Liver (tissue), 9 donors: ENCODE data around the gene FBXW10. TPM values are rescaled to one million over a fixed set of nuclear protein-coding genes. Genes with fewer than 3 reads are reported as not detected.
"Not testable (repeated sequence)": the region's sequence is repeated elsewhere in the genome, so short reads cannot be mapped to it uniquely, and the experiment has no call there.

Experiments
- DNase-seq: peaks from one replicate; pipeline ENCODE4 v3.0.0-alpha.2; 2017; ENCODE audit warnings: low spot score
- H3K27ac ChIP-seq, 2 donors: one replicate each; pipeline ENCODE4 v1.7.0; 2013; ENCODE audit warnings: inconsistent platforms in 2 of 2, low read length in 2 of 2, control low read depth in 1 of 2, low read depth in 1 of 2, mild to moderate bottlenecking in 1 of 2
- H3K27me3 ChIP-seq, 4 donors: one replicate each; pipeline versions ENCODE4 v1.6.1 to v1.7.0; 2013; ENCODE audit warnings: low read length in 3 of 4, inconsistent platforms in 1 of 4, mild to moderate bottlenecking in 1 of 4, moderate library complexity in 1 of 4; ENCODE audit not compliant: control insufficient read depth in 4 of 4, insufficient read depth in 4 of 4
- H3K36me3 ChIP-seq, 4 donors: one replicate each; pipeline versions ENCODE4 v1.6.1 to v1.7.0; 2013; ENCODE audit warnings: low read length in 3 of 4, mild to moderate bottlenecking in 3 of 4, low read depth in 1 of 4, moderate library complexity in 1 of 4; ENCODE audit not compliant: control insufficient read depth in 4 of 4, insufficient read depth in 3 of 4
- H3K4me1 ChIP-seq, 4 donors: one replicate each; pipeline versions ENCODE4 v1.6.1 to v1.7.0; 2013; ENCODE audit warnings: low read length in 3 of 4, mild to moderate bottlenecking in 3 of 4, moderate library complexity in 1 of 4; ENCODE audit not compliant: control insufficient read depth in 4 of 4, insufficient read depth in 4 of 4
- H3K4me3 ChIP-seq, 3 donors: one replicate each; pipeline versions ENCODE4 v1.6.1 to v1.7.0; 2013; ENCODE audit warnings: low read length in 3 of 3, control low read depth in 1 of 3, low read depth in 1 of 3, mild to moderate bottlenecking in 1 of 3
- H3K9ac ChIP-seq, 2 donors: one replicate each; pipeline ENCODE4 v1.7.0; 2013; ENCODE audit warnings: low read length in 2 of 2, mild to moderate bottlenecking in 2 of 2, moderate library complexity in 2 of 2, control low read depth in 1 of 2, low read depth in 1 of 2
- H3K9me3 ChIP-seq, 4 donors: one replicate each; pipeline versions ENCODE4 v1.6.1 to v1.7.0; 2013; ENCODE audit warnings: low read length in 3 of 4; ENCODE audit not compliant: control insufficient read depth in 4 of 4
- HNF4A ChIP-seq, 2 donors: conservative IDR thresholded peaks; 2 replicates each; pipeline ENCODE4 v1.6.1; 2016; ENCODE audit warnings: antibody characterized with exemption in 2 of 2, mild to moderate bottlenecking in 2 of 2
- WGBS: extraction: QIAGEN DNeasy Blood & Tissue Kit; methylation state at CpG from one replicate; pipeline ENCODE4 v1.1.7; 2013; 5-methylcytosine and 5-hydroxymethylcytosine counted together
- polyA plus RNA-seq, 2 donors: library from polyadenylated mRNA; stranded (reverse) in 1 of 2; unstranded in 1 of 2; fragments of 200-250 nt in 1 of 2; fragments of >200 nt in 1 of 2; fragmentation: Nextera tagmentation in 1 of 2; extraction: Ambion mirVana in 1 of 2; gene quantifications; one replicate each; pipeline versions ENCODE4 v1.2.1 to v1.2.3, GENCODE V29; 2013 to 2015
- total RNA-seq, 2 donors: library from RNA; depleted of rRNA; stranded (reverse); fragments of >200 nt; gene quantifications; one replicate each; pipeline ENCODE4 v1.2.3, GENCODE V29; 2014
- donor health status: healthy.
- donor health status: healthy.
- donor health status: healthy.
- donor health status: healthy.
- donor health status: healthy.

FBXW10 gene
- total and polyA plus RNA-seq, 4 donors, result 0.05 to 0.25 (median 0.14) TPM

DNA sequence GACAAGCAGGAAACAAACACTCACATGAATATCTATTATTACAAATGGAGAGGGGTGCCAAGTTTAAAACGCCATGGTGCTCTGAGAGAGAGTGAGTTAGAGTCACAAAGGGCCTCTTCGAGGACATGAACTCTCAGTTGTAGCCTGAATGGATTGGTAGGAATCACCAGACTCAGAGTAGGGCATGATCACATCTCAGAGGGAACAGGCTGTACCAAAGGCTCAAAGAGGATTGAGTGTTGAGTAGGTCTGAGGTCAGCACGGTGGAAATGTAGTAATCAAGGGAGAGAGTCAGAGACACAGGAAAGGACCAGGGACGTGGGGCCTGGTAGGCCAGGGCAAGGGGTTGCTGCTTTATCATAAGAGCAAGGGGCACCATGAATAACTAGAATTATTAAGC is 10.5 kb upstream of the FBXW10 start:
- not testable (repeated sequence) for H3K27me3 ChIP-seq, H3K9me3 ChIP-seq, H3K4me1 ChIP-seq, H3K4me3 ChIP-seq, DNase-seq, H3K9ac ChIP-seq, H3K36me3 ChIP-seq, H3K27ac ChIP-seq
- WGBS, result 86% methylated on average over 4 of the region's 4 CpGs

DNA sequence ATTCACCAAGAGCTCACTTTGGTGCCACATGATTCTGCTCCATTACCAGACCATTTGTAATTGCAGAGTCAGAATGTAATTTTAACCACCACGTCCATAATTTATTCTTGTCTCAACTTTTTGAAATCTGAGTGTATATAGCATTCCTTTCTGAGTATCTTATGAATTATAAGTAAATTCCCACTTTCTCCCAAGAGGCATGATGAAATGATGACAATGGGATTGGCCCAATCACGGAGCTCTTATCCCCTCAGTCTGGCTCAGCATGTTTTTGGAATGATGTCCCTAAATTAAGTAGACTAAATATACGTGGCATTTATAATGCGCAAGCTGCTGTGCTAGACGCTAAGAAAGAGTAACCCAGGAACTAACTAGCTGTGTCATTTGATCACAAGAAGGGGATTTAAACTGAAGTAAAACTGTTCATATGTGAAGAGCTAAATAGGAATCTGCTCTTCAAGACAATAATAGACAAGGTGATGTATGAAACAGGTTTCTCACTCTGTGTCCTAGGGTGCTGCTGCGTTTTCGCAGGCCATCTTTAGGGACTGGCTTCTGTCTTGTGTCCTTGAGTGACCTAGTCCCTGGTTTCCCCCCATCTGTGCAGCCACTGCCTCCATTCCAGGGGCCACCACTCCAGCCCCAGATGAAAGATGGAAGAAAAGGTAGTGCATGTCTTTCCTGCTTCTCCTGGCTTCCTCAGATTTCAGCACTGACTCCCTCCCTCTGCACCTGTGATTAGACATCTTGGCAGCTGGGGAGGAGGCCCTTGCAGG is 4.0 kb upstream of the FBXW10 start:
- H3K27me3 ChIP-seq, H3K9me3 ChIP-seq, H3K4me3 ChIP-seq, DNase-seq, H3K4me1 ChIP-seq, H3K36me3 ChIP-seq, H3K9ac ChIP-seq, H3K27ac ChIP-seq: not testable (repeated sequence)
- WGBS, result 93% methylated on average over 7 of the region's 7 CpGs

DNA sequence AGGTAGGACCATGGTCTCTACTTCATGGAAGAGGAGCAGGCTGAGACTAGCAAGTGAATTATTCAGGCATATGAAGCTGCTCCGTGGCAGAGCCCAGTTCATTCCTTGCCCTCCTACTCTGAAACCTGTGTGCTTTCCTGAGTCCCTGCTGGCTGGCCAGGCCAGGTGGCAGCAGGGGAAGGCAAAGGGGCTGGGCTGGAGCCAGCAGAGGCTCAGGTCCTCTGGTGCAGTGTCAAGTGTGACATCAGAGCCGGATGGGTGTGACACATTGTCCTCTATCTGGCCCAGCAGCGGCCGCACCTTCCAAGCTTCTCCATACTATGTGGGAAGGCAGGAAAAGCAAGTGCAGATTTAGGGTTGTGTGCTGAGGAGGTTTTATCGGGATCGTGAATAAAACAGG is 2.6 kb upstream of the FBXW10 start:
- H3K9ac ChIP-seq, H3K27me3 ChIP-seq, H3K4me3 ChIP-seq, DNase-seq, H3K4me1 ChIP-seq, H3K36me3 ChIP-seq, H3K9me3 ChIP-seq, H3K27ac ChIP-seq: not testable (repeated sequence)
- 90% methylated on average over 4 of the region's 6 CpGs for WGBS

DNA sequence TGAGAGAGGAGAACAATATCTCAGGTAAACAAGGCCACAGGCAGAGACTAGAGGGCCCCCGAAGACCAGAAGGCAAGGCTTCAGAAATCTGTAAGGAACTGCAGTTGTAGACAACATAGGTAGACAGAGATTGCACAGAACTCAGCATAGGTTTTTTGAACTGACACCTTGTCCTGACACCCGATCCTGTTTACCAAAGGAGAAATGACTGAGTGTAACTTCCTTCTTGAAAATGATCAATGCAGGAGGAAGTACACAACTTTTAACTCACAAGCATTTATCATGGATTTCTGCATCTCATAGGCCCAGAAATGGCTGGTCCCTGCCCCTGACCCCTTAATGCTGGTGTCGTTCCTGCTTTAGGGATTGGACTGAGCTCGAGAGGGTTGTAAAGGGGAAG is 872 bp downstream of the FBXW10 start:
- 59% methylated on average over 4 of the region's 4 CpGs for WGBS
- H3K36me3 ChIP-seq, H3K9ac ChIP-seq, H3K4me1 ChIP-seq, H3K27me3 ChIP-seq, DNase-seq, H3K27ac ChIP-seq, H3K4me3 ChIP-seq, H3K9me3 ChIP-seq: not testable (repeated sequence)

DNA sequence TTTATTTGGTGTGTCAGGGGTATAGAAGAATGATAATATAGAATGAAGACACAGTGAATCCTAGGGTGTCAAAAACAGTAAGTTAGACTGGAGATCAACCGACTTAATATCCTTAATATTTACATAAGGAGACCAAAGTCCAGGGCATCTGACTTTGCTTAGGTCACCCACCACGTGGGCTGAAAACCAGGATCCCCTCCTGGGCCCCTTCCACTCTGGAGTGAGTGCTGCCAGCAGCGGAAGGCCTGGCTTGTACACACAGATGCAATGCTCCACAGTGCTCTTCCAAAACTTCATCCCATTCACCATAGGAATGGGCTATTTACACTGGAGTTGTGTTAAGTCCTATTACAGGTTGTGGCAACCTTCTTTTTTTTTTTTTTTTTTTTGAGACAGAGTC is 2.7 kb downstream of the FBXW10 start:
- TF ChIP-seq HNF4A (conservative IDR thresholded peaks at IDR 0.05), result peak in 1 of 2 donors; percentile 7
- DNase-seq, result peak; percentile 52
- H3K9me3 ChIP-seq, H3K27ac ChIP-seq, H3K27me3 ChIP-seq, H3K9ac ChIP-seq, H3K4me3 ChIP-seq, H3K36me3 ChIP-seq, H3K4me1 ChIP-seq: not testable (repeated sequence)
- WGBS, result 49% methylated on average over 3 of the region's 3 CpGs

DNA sequence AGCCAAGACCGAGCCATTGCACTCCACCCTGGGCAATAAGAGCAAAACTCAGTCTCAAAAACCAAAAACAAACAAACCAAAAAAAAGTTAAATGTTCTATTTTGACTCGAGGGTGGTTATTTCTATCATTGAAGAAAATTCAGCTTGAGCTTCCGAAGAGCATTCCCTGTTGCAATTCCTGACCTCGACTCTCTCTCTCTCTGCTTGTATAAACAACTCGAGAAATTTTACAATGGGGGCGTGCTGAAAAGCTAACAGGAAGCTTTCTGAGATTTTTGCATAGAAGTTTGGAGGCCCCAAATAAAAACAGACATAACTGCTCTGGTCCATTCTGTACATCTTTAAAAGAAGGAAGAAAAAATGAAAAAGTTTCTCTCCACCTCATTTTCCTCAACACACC is 3.6 kb downstream of the FBXW10 start:
- 62% methylated on average over 6 of the region's 6 CpGs for WGBS
- H3K27ac ChIP-seq, H3K4me1 ChIP-seq, H3K9ac ChIP-seq, H3K36me3 ChIP-seq, DNase-seq, H3K9me3 ChIP-seq, H3K27me3 ChIP-seq, H3K4me3 ChIP-seq: not testable (repeated sequence)

DNA sequence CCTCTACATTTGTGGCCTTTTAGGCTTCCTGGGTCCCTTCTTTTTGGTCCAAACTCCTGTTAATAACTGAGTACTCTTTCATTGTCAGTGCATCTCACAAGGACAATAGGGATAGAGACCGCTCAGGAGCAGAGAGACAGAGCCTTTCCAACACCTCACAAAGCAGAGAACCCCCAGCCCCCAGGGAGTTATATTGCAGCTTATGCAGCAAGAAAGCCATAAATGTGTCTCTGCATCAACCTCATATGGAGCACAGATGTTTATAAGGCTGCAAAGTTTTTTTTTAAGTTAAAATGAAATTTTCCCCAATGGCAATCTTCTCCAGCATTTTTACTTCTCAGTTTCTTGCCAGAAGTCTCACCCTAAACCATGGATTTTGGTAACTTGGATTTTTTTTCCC is 6.4 kb downstream of the FBXW10 start:
- not testable (repeated sequence) for H3K9ac ChIP-seq, DNase-seq, H3K4me3 ChIP-seq, H3K36me3 ChIP-seq, H3K27me3 ChIP-seq, H3K27ac ChIP-seq, H3K4me1 ChIP-seq, H3K9me3 ChIP-seq
- 98% methylated on average over 1 of the region's 1 CpG for WGBS

DNA sequence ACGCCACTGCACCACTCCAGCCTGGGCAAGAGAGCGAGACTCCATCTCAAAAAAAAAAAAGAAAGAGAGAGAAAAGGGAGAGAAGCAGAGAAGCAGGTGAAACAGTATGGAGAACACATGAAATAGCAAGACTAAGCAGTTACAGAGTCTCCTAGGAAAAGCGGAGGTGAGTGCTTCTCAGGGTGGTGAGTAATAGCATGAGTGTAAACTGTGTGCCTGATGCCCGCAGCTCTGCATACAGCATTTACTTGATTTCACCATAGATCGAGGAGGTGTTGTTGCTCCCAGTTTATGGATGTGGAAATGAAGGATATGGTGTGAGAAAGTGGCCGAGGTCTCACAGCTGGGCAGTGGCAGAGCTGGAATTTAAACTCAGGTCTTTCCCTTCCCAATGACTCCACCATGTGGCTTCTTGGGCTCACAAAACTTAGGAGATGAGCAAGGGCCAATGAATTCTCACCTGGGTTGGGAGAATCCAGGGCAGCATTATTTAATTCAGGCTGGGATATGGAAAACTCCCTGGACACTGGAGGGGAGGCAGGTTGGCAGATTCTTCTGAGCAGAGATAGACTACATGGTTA is 10.1 kb downstream of the FBXW10 start:
- H3K27me3 ChIP-seq, H3K4me3 ChIP-seq, DNase-seq, H3K9ac ChIP-seq, H3K36me3 ChIP-seq, H3K4me1 ChIP-seq, H3K27ac ChIP-seq, H3K9me3 ChIP-seq: not testable (repeated sequence)
- WGBS, result 91% methylated on average over 5 of the region's 6 CpGs
